IMR-90 (cell line): Measurements from ENCODE around the gene S100A12. TPM values are rescaled to one million over a fixed set of nuclear protein-coding genes. Genes with fewer than 3 reads are reported as not detected.

Experiments used
- ATAC-seq: fragments of 200-7000 bp; cut with Tn5 transposase; 2 replicates; pipeline ENCODE4 v1.9.1; 2020; ENCODE audit warnings: low read depth, mild to moderate bottlenecking, moderate library complexity
- BruUV-seq: library from RNA; stranded (reverse); fragments of 400-500 nt; replicated peaks from 2 replicates; lab custom pipeline; 2021; lab: Mats Ljungman, UMichigan
- CTCF ChIA-PET: fragments of 300-600 bp; formaldehyde crosslinking; extraction: SDS; loops from one replicate; lab custom pipeline; 2021; ENCODE audit warnings: antibody characterized with exemption; lab: Yijun Ruan, JAX
- POLR2A ChIA-PET: fragments of 300-600 bp; sonication (Branson Sonifier 250); formaldehyde crosslinking; loops from one replicate; lab custom pipeline; 2022; ENCODE audit warnings: antibody characterized with exemption; ENCODE audit not compliant: unreplicated experiment; lab: Charles Lee
- DNase-seq: peaks from one replicate; pipeline ENCODE4 v3.0.0; 2013
- H2AFZ ChIP-seq: replicated peaks from 2 replicates; pipeline ENCODE3; 2013; ENCODE audit warnings: low read length, mild to moderate bottlenecking; ENCODE audit not compliant: poor library complexity
- H2AK5ac ChIP-seq: 2 replicates; pipeline ENCODE4 v1.6.1; 2013; ENCODE audit warnings: low read depth, low read length, inconsistent platforms
- H2AK9ac ChIP-seq: replicated peaks from 2 replicates; pipeline ENCODE3; 2013; ENCODE audit warnings: mild to moderate bottlenecking, low read depth, low read length, moderate library complexity; ENCODE audit not compliant: poor library complexity
- H2BK120ac ChIP-seq: 2 replicates; pipeline ENCODE4 v1.6.1; 2013; ENCODE audit warnings: low read depth, low read length, inconsistent platforms
- H2BK15ac ChIP-seq: 3 replicates; pipeline ENCODE4 v1.6.1; 2013; ENCODE audit warnings: low read depth, low read length, inconsistent platforms
- H2BK20ac ChIP-seq: 2 replicates; pipeline ENCODE4 v1.6.1; 2013; ENCODE audit warnings: low read depth, mild to moderate bottlenecking, inconsistent platforms, low read length, moderate library complexity
- H2BK5ac ChIP-seq: 2 replicates; pipeline ENCODE4 v1.6.1; 2013; ENCODE audit warnings: mild to moderate bottlenecking, low read depth, low read length, inconsistent platforms; ENCODE audit not compliant: poor library complexity, severe bottlenecking
- H3K14ac ChIP-seq: replicated peaks from 2 replicates; pipeline ENCODE4 v1.6.1; 2013; ENCODE audit warnings: low read depth, low read length, inconsistent platforms
- H3K18ac ChIP-seq: 2 replicates; pipeline ENCODE4 v1.6.1; 2013; ENCODE audit warnings: low read depth, low read length, control low read depth
- H3K23ac ChIP-seq: 2 replicates; pipeline ENCODE4 v1.6.1; 2013; ENCODE audit warnings: low read depth, low read length, inconsistent platforms
- H3K27ac ChIP-seq: 2 replicates; pipeline ENCODE4 v1.5.1; 2013; ENCODE audit warnings: mild to moderate bottlenecking, control low read depth, low read length; ENCODE audit not compliant: insufficient read depth
- H3K27me3 ChIP-seq: 2 replicates; pipeline ENCODE4 v1.6.1; 2013; ENCODE audit warnings: low read length; ENCODE audit not compliant: control insufficient read depth, insufficient read depth
- H3K36me3 ChIP-seq: 2 replicates; pipeline ENCODE4 v1.6.1; 2013; ENCODE audit warnings: low read length, mixed read lengths; ENCODE audit not compliant: control insufficient read depth, insufficient read depth
- H3K4ac ChIP-seq: 2 replicates; pipeline ENCODE4 v1.6.1; 2013; ENCODE audit warnings: low read depth, low read length, inconsistent platforms
- H3K4me1 ChIP-seq: 2 replicates; pipeline ENCODE4 v1.6.1; 2013; ENCODE audit warnings: low read length, mixed read lengths; ENCODE audit not compliant: control insufficient read depth, insufficient read depth
- H3K4me2 ChIP-seq: 2 replicates; pipeline ENCODE4 v1.6.1; 2013; ENCODE audit warnings: low read depth, mild to moderate bottlenecking, control low read depth, low read length, moderate library complexity
- H3K4me3 ChIP-seq: 2 replicates; pipeline ENCODE4 v1.5.1; 2013; ENCODE audit warnings: low read depth, mild to moderate bottlenecking, control low read depth, low read length, moderate library complexity; ENCODE audit not compliant: insufficient read depth
- H3K56ac ChIP-seq: 2 replicates; pipeline ENCODE4 v1.6.1; 2013; ENCODE audit warnings: low read length, inconsistent platforms; ENCODE audit not compliant: insufficient read depth; ENCODE audit errors: extremely low read depth
- H3K79me1 ChIP-seq, 2 experiments: 2 replicates each; pipeline ENCODE4 v1.6.1; 2013; ENCODE audit warnings: low read length in 2 of 2, inconsistent platforms in 1 of 2, low read depth in 1 of 2
- H3K9ac ChIP-seq: 2 replicates; pipeline ENCODE4 v1.6.1; 2013; ENCODE audit warnings: low read depth, low read length, control low read depth
- H3K9me1 ChIP-seq: 2 replicates; pipeline ENCODE4 v1.6.1; 2013; ENCODE audit warnings: low read length, inconsistent platforms; ENCODE audit not compliant: insufficient read depth
- H3K9me3 ChIP-seq: 2 replicates; pipeline ENCODE4 v1.6.1; 2013; ENCODE audit warnings: low read length; ENCODE audit not compliant: control insufficient read depth, insufficient read depth
- H4K20me1 ChIP-seq: 2 replicates; pipeline ENCODE4 v1.6.1; 2013; ENCODE audit warnings: low read length, inconsistent platforms; ENCODE audit not compliant: insufficient read depth
- H4K5ac ChIP-seq: 2 replicates; pipeline ENCODE4 v1.6.1; 2013; ENCODE audit warnings: mild to moderate bottlenecking, low read depth, low read length, control low read depth
- H4K8ac ChIP-seq, 2 experiments: 2 replicates each; pipeline ENCODE4 v1.6.1; 2013; ENCODE audit warnings: low read depth in 2 of 2, low read length in 2 of 2, control low read depth in 1 of 2, inconsistent platforms in 1 of 2
- H4K91ac ChIP-seq: 2 replicates; pipeline ENCODE4 v1.6.1; 2013; ENCODE audit warnings: low read depth, low read length, inconsistent platforms; ENCODE audit not compliant: insufficient read depth
- BHLHE40 ChIP-seq: fragments of 150-350 bp; IDR thresholded peaks from 2 replicates; pipeline ENCODE4 v1.6.1; 2016; ENCODE audit warnings: mild to moderate bottlenecking, low read depth, low read length
- CEBPB ChIP-seq: IDR thresholded peaks from 2 replicates; pipeline ENCODE4 v1.6.1; 2012; ENCODE audit warnings: low read depth, low read length, improper control_type of control experiment
- CTCF ChIP-seq: conservative IDR thresholded peaks from 2 replicates; pipeline ENCODE4 v1.5.1; 2012; ENCODE audit warnings: mild to moderate bottlenecking, low read depth, low read length, improper control_type of control experiment
- FOS ChIP-seq: fragments of 150-350 bp; IDR thresholded peaks from 2 replicates; pipeline ENCODE4 v1.6.1; 2016; ENCODE audit warnings: low read depth, low read length
- MAFK ChIP-seq: IDR thresholded peaks from 2 replicates; pipeline ENCODE4 v1.6.1; 2012; ENCODE audit warnings: low read depth, low read length, improper control_type of control experiment
- MAZ ChIP-seq: IDR thresholded peaks from 2 replicates; pipeline ENCODE4 v1.6.1; 2012; ENCODE audit warnings: low read depth, mild to moderate bottlenecking, low read length, improper control_type of control experiment, moderate library complexity, borderline replicate concordance
- MXI1 ChIP-seq: IDR thresholded peaks from 2 replicates; pipeline ENCODE4 v1.6.1; 2012; ENCODE audit warnings: low read depth, mild to moderate bottlenecking, low read length, moderate library complexity, borderline replicate concordance
- NFE2L2 ChIP-seq: fragments of 150-350 bp; IDR thresholded peaks from 2 replicates; pipeline ENCODE4 v1.6.1; 2016; ENCODE audit warnings: low read depth, mild to moderate bottlenecking, low read length
- RAD21 ChIP-seq: IDR thresholded peaks from 2 replicates; pipeline ENCODE4 v1.6.1; 2012; ENCODE audit warnings: low read length, improper control_type of control experiment
- RCOR1 ChIP-seq: IDR thresholded peaks from 2 replicates; pipeline ENCODE4 v1.6.1; 2012; ENCODE audit warnings: mild to moderate bottlenecking, low read length, improper control_type of control experiment; ENCODE audit not compliant: insufficient replicate concordance
- WGBS, 2 experiments: methylation state at CpG; one replicate each; pipeline versions ENCODE4 v1.1.5 to v1.1.7; 2013; ENCODE audit warnings: missing lambda C conversion rate in 2 of 2; ENCODE audit not compliant: insufficient read length in 1 of 2; ENCODE audit errors: extremely low coverage in 2 of 2; 5-methylcytosine and 5-hydroxymethylcytosine counted together
- dilution Hi-C: fragments of 300-500 bp; cut with HindIII; formaldehyde crosslinking; loops from one replicate; pipeline ENCODE4 v1.14.3; 2018; ENCODE audit warnings: low sequenced_read_pairs; ENCODE audit not compliant: unreplicated experiment
- in situ Hi-C: fragments of 300-500 bp; cut with MboI; formaldehyde crosslinking; loops from 3 replicates; pipeline ENCODE4 v1.14.3; 2019; ENCODE audit warnings: low sequenced_read_pairs, inconsistent platforms, mixed read lengths
- intact Hi-C: fragments of 100-400 bp; cut with micrococcal nuclease; formaldehyde crosslinking; loops from 2 replicates; pipeline ENCODE4 v1.10.0; 2022
- polyA plus RNA-seq, 3 experiments: library from polyadenylated mRNA; depleted of rRNA; stranded (reverse); fragments of >200 nt; gene quantifications; 2 replicates each; pipeline ENCODE4 v1.2.3, GENCODE V29; 2012; ENCODE audit warnings: low replicate concordance in 1 of 3
- total RNA-seq: library from RNA; depleted of rRNA; stranded (reverse); fragments of >200 nt; gene quantifications from 2 replicates; pipeline ENCODE4 v1.2.3, GENCODE V29; 2012
- TF ChIP-seq, protein P1 (sequence below): fragments of 150-350 bp; IDR thresholded peaks from 2 replicates; pipeline ENCODE4 v1.6.1; 2017; ENCODE audit warnings: mild to moderate bottlenecking, antibody characterized with exemption, low read length, low read depth

Gene S100A12
- total and polyA plus RNA-seq, 2 of the 4 experiments (the other 2 are of a cell fraction): not detected

DNA sequence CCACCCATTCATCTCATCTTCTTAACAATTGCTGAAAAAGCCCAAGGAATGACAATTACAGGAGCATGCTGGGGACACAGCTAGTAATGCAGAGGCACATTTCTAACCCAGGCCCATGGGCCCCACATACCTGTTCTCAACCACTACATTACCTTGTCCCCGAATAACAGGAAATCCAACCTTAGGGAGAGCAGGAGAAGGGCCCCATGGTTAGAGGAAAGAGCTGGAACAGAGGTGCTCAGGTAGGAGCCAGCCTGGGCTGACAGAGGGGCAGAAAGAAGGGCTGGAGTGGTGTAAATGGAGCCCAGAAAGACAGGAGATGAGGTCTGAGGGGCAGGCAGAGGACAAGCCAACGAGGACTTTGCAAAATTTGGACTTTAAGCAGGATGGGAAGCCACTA, 26.8 kb upstream of the S100A12 start:
- no peak overlapping the region for H2BK20ac ChIP-seq
- H4K20me1 ChIP-seq: no peaks in the 10 kb centered on the region
- H2AFZ ChIP-seq: no peak overlapping the region
- no peak overlapping the region for H2AK9ac ChIP-seq
- no peaks in the 10 kb centered on the region for H3K36me3 ChIP-seq
- no peak overlapping the region for H3K14ac ChIP-seq
- H2BK5ac ChIP-seq: no peak overlapping the region
- TF ChIP-seq RAD21: no peak
- no peak for TF ChIP-seq FOS
- TF ChIP-seq MXI1: no peak
- no peak for TF ChIP-seq MAFK
- TF ChIP-seq, protein P1, sequence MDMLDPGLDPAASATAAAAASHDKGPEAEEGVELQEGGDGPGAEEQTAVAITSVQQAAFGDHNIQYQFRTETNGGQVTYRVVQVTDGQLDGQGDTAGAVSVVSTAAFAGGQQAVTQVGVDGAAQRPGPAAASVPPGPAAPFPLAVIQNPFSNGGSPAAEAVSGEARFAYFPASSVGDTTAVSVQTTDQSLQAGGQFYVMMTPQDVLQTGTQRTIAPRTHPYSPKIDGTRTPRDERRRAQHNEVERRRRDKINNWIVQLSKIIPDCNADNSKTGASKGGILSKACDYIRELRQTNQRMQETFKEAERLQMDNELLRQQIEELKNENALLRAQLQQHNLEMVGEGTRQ: no peak
- no peak for TF ChIP-seq NFE2L2
- TF ChIP-seq CEBPB: no peak
- no peak for TF ChIP-seq RCOR1
- no peak for TF ChIP-seq MAZ
- no peak for TF ChIP-seq BHLHE40
- no peak for TF ChIP-seq CTCF
- H3K9me1 ChIP-seq: no peaks in the 10 kb centered on the region
- DNase-seq (no peak), ATAC-seq (no peak)
- CTCF ChIA-PET: no interaction called here
- no peak overlapping the region for H4K5ac ChIP-seq
- dilution Hi-C loops: no loop called here
- intact Hi-C loops: no loop called here
- no peaks in the 10 kb centered on the region for H3K9me3 ChIP-seq
- H2BK15ac ChIP-seq: no peak overlapping the region
- peaks cover 4% of the 10 kb centered on the region; the same call in 1 of the 2 replicates for H3K27me3 ChIP-seq
- no peak overlapping the region for H3K56ac ChIP-seq
- no peak overlapping the region for H3K23ac ChIP-seq
- no peak overlapping the region for H3K4ac ChIP-seq
- H3K27ac ChIP-seq: no peak overlapping the region
- no peak overlapping the region for H3K18ac ChIP-seq
- no TSS peak for BruUV-seq
- H3K79me1 ChIP-seq: no peaks in the 10 kb centered on the region
- H4K8ac ChIP-seq: no peak overlapping the region
- no peak overlapping the region for H2AK5ac ChIP-seq
- in situ Hi-C loops: no loop called here
- POLR2A ChIA-PET: no interaction called here
- no peak overlapping the region for H3K4me2 ChIP-seq
- no CpG with 5 or more reads among the region's 2 CpGs for WGBS, 2 experiments
- no peaks in the 10 kb centered on the region for H3K4me1 ChIP-seq
- no peak overlapping the region for H3K9ac ChIP-seq
- no peak overlapping the region for H2BK120ac ChIP-seq
- H3K4me3 ChIP-seq: no peak overlapping the region
- no peak overlapping the region for H4K91ac ChIP-seq
